ENCODE data around the gene CCM2L.

DNA sequence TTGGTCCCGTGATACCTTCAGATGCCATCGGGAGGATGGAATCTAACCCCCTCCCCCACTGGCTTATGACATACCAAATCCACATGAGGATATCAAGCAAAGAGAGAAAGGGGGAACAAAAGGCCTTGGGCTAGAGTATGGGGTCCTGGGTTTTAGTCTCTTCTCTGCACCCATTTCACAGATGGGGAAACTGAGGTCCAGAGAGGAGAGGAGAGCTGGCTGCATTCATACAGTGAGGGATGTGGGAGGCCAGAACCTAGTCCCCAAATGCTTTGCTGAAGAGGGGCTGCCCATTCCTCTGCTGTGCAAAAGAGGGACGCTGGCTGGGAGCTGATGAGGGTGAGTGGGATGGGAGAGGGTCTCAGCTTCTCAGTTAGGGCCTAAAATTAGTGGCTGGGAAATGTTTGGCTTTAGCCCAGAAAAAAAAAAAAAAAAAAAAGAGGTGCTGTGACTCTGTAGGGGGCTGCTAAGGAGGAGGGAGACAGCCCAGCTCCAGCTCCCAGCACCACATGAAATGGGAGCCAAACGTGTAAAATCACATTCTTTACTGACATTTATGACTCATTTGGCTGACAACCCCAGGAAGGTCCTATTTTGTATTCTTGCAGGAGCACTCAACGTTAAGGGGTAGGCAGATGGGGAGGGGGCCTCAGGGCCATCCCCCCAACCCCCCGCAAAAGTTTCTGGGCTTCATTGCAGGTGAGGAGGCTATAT lies 30.4 kb upstream of the CCM2L start:
- no peak for TF ChIP-seq EZH2 (IDR thresholded peaks at IDR 0.05; ENCODE audit: insufficient read depth, low read length)
- TF ChIP-seq, protein P1, sequence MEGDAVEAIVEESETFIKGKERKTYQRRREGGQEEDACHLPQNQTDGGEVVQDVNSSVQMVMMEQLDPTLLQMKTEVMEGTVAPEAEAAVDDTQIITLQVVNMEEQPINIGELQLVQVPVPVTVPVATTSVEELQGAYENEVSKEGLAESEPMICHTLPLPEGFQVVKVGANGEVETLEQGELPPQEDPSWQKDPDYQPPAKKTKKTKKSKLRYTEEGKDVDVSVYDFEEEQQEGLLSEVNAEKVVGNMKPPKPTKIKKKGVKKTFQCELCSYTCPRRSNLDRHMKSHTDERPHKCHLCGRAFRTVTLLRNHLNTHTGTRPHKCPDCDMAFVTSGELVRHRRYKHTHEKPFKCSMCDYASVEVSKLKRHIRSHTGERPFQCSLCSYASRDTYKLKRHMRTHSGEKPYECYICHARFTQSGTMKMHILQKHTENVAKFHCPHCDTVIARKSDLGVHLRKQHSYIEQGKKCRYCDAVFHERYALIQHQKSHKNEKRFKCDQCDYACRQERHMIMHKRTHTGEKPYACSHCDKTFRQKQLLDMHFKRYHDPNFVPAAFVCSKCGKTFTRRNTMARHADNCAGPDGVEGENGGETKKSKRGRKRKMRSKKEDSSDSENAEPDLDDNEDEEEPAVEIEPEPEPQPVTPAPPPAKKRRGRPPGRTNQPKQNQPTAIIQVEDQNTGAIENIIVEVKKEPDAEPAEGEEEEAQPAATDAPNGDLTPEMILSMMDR (IDR thresholded peaks at IDR 0.05; ENCODE audit: insufficient read depth, low read depth, low read length): no peak

All from astrocyte (in vitro differentiated cells and primary cell).